Keratinocyte (primary cell): ENCODE measurements around the gene SH3RF1.

Experiments
- EZH2 ChIP-seq: IDR thresholded peaks from one replicate; pipeline ENCODE4 v1.6.1; 2012; ENCODE audit warnings: inconsistent platforms, mild to moderate bottlenecking, low read length, moderate library complexity
- TF ChIP-seq, protein P1 (sequence below), 3 experiments: IDR thresholded peaks in 1 of 3; conservative IDR thresholded peaks in 1 of 3; optimal IDR thresholded peaks in 1 of 3; 2 replicates in 2 of 3; 3 replicates in 1 of 3; pipeline versions ENCODE3 to v1.5.1; 2011; ENCODE audit warnings: low read length in 3 of 3, mild to moderate bottlenecking in 3 of 3, moderate library complexity in 2 of 3, control low read depth in 1 of 3, inconsistent platforms in 1 of 3; ENCODE audit not compliant: insufficient read depth in 2 of 3; ENCODE audit errors: extremely low read depth in 1 of 3

DNA sequence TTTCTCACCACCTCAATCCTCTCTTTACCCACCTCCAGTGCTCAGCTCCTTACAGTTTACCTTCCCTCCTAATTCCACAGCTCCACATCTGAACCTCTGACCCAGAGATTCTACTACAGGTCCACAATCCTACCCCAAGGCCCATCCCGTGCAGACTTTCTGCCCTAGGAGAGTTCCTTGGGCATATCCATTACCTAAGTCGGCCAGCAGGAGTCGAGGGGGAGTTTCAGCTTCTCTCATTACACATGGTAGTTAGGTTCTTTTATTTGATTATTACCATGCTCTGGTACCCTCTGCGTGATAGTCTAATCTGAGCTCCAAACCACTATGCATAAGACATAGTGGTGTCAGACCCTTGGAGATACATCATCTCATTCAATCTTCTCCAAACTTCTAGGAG is 117.9 kb downstream of the SH3RF1 start:
- TF ChIP-seq, protein P1, sequence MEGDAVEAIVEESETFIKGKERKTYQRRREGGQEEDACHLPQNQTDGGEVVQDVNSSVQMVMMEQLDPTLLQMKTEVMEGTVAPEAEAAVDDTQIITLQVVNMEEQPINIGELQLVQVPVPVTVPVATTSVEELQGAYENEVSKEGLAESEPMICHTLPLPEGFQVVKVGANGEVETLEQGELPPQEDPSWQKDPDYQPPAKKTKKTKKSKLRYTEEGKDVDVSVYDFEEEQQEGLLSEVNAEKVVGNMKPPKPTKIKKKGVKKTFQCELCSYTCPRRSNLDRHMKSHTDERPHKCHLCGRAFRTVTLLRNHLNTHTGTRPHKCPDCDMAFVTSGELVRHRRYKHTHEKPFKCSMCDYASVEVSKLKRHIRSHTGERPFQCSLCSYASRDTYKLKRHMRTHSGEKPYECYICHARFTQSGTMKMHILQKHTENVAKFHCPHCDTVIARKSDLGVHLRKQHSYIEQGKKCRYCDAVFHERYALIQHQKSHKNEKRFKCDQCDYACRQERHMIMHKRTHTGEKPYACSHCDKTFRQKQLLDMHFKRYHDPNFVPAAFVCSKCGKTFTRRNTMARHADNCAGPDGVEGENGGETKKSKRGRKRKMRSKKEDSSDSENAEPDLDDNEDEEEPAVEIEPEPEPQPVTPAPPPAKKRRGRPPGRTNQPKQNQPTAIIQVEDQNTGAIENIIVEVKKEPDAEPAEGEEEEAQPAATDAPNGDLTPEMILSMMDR (optimal IDR thresholded peaks at IDR 0.05 in 1 of 3, IDR thresholded peaks at IDR 0.05 in 1 of 3, conservative IDR thresholded peaks at IDR 0.05 in 1 of 3; ENCODE audit: extremely low read depth in 1 of 3, insufficient read depth in 2 of 3, low read length in 3 of 3), result peak; percentile 3 to 41 (median 10)
- TF ChIP-seq EZH2, result no peak
